ENCODE data around the gene OR6A2. TPM values are rescaled to one million over a fixed set of nuclear protein-coding genes. Genes with fewer than 3 reads are reported as not detected.

Gene OR6A2
- total RNA-seq, 1 donor = 0.27 TPM

GRCh38 chr11:6771926-6772893 lies 27.3 kb downstream of the OR6A2 start, which contains the start of gene OR2AG2:
TSS of gene OR2AG2 (minus strand) at chr11:6771976. CDS start at chr11:6768957, 3,019 bp downstream.
- TF ChIP-seq CTCF (IDR thresholded peaks at IDR 0.05; ENCODE audit: insufficient read depth, low read length) = no peak
- DNase-seq (ENCODE audit: low read depth) = no peak
- no peak within 1 kb of the TSS for H3K4me3 ChIP-seq (ENCODE audit: low read depth, low read length)

GRCh38 chr11:6757373-6757967 lies 42.0 kb downstream of the OR6A2 start:
- TF ChIP-seq CTCF (IDR thresholded peaks at IDR 0.05; ENCODE audit: insufficient read depth, low read length) = peak; percentile 66
- peak; percentile 74 for DNase-seq (ENCODE audit: low read depth)
- H3K4me3 ChIP-seq (ENCODE audit: low read depth, low read length) = no peak overlapping the region

- DNase-seq (ENCODE audit: low read depth) = no peak
- no peak overlapping the region for H3K4me3 ChIP-seq (ENCODE audit: low read depth, low read length)
- TF ChIP-seq CTCF (IDR thresholded peaks at IDR 0.05; ENCODE audit: insufficient read depth, low read length) = no peak
Measured at GRCh38 chr11:6755953-6756347, 43.5 kb downstream of the OR6A2 start.

GRCh38 chr11:6755303-6755952 lies 44.1 kb downstream of the OR6A2 start:
- TF ChIP-seq CTCF (IDR thresholded peaks at IDR 0.05; ENCODE audit: insufficient read depth, low read length) = peak; percentile 89
- H3K4me3 ChIP-seq (ENCODE audit: low read depth, low read length) = no peak overlapping the region
- DNase-seq (ENCODE audit: low read depth) = peak; percentile 63

- TF ChIP-seq CTCF (IDR thresholded peaks at IDR 0.05; ENCODE audit: insufficient read depth, low read length) = no peak
- no peak overlapping the region for H3K4me3 ChIP-seq (ENCODE audit: low read depth, low read length)
- no peak for DNase-seq (ENCODE audit: low read depth)
Measured at GRCh38 chr11:6747097-6747668, 52.3 kb downstream of the OR6A2 start.

GRCh38 chr11:6746626-6747025 lies 52.9 kb downstream of the OR6A2 start:
- no peak overlapping the region for H3K4me3 ChIP-seq (ENCODE audit: low read depth, low read length)
- TF ChIP-seq CTCF (IDR thresholded peaks at IDR 0.05; ENCODE audit: insufficient read depth, low read length) = no peak
- DNase-seq (ENCODE audit: low read depth) = no peak
